Suprapubic skin (tissue), 4 donors: ENCODE measurements around the gene LIN7A.
"Not testable (repeated sequence)": the region's sequence is repeated elsewhere in the genome, so short reads cannot be mapped to it uniquely, and the experiment has no call there.

Experiments
- CTCF ChIP-seq, 2 donors: fragments of 200-600 bp in 1 of 2; fragments of 450-650 bp in 1 of 2; sonication (generic) in 1 of 2; IDR thresholded peaks; one replicate each; pipeline ENCODE4 v1.5.1; 2016 to 2019; ENCODE audit warnings: antibody characterized with exemption in 2 of 2, mild to moderate bottlenecking in 1 of 2, moderate library complexity in 1 of 2
- EP300 ChIP-seq: sonication (generic); formaldehyde crosslinking; IDR thresholded peaks from one replicate; pipeline ENCODE4 v1.6.1; 2017; ENCODE audit warnings: antibody characterized with exemption
- POLR2A ChIP-seq, 2 donors: fragments of 450-650 bp; IDR thresholded peaks; one replicate each; pipeline ENCODE4 v1.6.1; 2017; ENCODE audit warnings: antibody characterized with exemption in 2 of 2, mild to moderate bottlenecking in 2 of 2, moderate library complexity in 2 of 2
- POLR2AphosphoS5 ChIP-seq, 3 donors: sonication (generic); formaldehyde crosslinking; IDR thresholded peaks; one replicate each; pipeline ENCODE4 v1.6.1; 2017; ENCODE audit warnings: antibody characterized with exemption in 3 of 3

GRCh38 chr12:80782963-80783470 lies 154.7 kb downstream of the LIN7A start:
- not testable (repeated sequence) for TF ChIP-seq EP300; CTCF (IDR thresholded peaks at IDR 0.05); POLR2AphosphoS5 (IDR thresholded peaks at IDR 0.05); POLR2A (IDR thresholded peaks at IDR 0.05)
